Stimulated activated CD8-positive, alpha-beta memory T cell treated with anti-CD3 and anti-CD28 coated beads, Interleukin-7, amount 100 ng/mL, for 4 hours (primary cell): ENCODE data around the gene TRIM42.

Experiments used
- DNase-seq, 2 donors: peaks; one replicate each; pipeline ENCODE4 v3.0.0-alpha.2; 2020; ENCODE audit warnings: low read depth in 2 of 2

TRIM42 gene

GRCh38 chr3:140677764-140678163 is at the start of gene TRIM42:
Gene TRIM42 (plus strand): TSS chr3:140678064. CDS start chr3:140678230, 166 bp downstream.
- no peak for DNase-seq

DNA sequence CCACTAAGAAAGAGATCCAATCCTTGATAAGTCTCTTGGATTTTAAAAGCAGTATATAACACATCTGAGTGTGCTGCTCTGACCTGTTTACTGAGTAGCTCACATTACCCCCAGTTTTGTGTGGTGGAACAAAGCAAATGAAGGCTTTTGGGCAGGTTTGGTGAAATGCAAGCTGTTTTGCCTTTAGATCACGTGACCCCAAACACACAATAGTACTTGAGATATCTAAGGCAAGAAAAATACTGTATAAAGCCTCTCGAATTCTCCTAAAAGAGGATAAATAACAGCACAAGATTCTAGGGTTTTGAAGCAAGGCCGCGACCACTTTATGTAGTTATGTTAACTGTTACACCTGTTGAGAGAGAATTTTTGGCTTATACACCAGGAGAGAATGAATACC is 49.3 kb upstream of the TRIM42 start:
- DNase-seq = no peak

- no peak for DNase-seq
Measured at GRCh38 chr3:140629357-140630137, 48.3 kb upstream of the TRIM42 start.

DNA sequence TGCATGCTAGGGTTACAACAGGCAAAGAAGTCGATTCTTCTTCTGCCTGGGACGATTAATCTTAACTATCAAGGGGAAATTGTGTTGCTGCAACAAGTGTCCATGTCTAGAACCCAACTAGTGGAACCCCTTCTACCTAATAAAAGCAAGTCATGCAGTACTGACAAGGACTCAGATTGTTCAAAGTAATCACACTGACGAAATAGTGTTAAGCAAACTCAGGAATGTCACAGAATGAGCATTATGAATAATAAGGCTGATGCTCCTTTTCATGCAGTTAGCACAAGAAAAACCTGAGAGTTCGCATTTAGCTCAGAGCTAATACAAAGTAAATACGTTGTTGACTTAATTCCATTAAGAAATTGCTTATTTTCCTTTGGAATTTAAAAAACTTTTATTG is 47.5 kb upstream of the TRIM42 start:
- DNase-seq = no peak

GRCh38 chr3:140630866-140631265 is 47.0 kb upstream of the TRIM42 start:
- DNase-seq = no peak

DNA sequence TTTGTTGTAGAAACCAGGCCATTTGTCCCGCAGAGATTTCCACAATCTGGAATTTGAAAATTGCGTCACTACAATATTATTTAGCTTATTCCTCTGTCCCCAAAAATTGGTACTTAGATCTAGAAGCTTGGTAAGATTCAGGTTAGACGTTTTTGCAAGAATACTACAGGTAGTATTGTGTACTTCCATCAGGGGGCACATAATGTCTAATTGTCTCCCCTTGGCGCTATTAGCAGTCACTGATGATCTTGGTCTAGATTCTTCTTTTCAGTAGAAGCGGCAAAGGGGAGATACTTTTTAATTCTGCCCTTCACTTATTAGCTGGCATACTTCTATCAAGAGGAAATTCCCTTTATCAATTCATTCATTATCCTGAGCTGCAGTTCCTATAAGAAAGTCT is 42.6 kb upstream of the TRIM42 start:
- no peak for DNase-seq

DNA sequence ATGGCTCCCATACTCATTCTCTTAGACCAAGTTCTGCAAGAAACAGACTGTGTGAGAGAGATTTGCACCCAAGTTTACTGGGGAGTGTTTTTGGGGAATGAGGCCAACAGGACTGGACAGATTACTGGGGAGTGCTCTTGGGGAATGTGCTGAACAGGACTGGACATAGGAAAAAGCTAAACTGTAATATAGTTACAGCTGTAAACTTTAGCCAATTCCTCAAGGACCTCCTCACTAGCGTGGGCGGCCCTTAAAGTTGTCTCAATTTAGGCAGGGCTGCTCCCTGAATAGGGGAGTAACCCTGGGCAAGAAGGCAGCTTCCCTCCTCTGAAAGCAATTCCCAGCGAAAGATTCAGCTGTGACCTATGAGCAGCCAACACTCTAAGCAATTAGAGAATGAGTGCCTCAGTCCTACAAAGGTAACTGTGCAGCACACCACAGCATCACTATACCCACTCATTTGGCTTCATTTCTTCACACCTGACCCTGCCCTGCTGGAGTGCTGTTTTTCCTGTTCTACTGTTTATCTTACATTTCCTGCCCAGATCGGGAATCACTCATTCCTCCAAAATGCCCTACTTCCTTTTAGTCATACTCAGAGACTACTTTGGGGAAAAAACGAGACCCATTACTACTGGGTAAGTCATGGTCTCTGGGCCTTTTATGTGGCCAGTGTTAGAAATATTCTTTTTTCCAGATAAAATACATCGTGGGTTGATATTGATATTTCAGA is 41.3 kb upstream of the TRIM42 start:
- DNase-seq = no peak

DNA sequence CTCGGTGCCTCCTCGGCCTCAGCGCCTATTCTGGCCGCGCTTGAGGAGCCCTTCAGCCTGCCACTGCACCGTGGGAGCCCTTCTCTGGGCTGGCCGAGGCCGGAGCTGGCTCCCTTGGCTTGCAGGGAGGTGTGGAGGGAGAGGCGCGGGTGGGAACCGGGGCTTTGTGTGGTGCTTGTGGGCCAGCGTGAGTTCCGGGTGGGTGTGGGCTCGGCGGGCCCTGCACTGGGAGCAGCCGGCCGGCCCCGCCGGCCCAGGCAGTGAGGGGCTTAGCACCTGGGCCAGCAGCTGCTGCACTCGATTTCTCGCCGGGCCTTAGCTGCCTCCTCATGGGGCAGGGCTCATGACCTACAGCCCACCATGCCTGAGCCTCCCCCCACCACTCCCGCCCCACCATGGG is 26.6 kb upstream of the TRIM42 start:
- DNase-seq = no peak

GRCh38 chr3:140655678-140656077 is 22.2 kb upstream of the TRIM42 start:
- DNase-seq = no peak

DNA sequence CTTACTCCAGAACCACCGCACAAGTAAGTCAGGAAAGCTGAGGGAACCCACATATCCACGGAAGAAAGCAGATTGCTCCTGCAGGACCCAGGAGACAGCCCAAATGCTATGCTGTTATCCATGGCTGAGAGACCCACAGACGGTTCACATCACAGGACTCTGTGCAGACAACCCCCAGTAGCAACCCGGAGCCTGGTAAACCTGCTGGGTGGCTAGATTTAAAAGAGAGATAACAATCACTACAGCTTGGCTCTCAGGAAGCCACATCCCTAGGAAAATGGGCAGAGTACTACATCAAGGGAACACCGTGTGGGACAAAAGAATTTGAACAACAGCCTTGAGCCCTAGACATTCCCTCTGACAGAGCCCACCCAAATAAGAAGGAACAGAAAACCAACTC is 13.8 kb upstream of the TRIM42 start:
- no peak for DNase-seq

DNA sequence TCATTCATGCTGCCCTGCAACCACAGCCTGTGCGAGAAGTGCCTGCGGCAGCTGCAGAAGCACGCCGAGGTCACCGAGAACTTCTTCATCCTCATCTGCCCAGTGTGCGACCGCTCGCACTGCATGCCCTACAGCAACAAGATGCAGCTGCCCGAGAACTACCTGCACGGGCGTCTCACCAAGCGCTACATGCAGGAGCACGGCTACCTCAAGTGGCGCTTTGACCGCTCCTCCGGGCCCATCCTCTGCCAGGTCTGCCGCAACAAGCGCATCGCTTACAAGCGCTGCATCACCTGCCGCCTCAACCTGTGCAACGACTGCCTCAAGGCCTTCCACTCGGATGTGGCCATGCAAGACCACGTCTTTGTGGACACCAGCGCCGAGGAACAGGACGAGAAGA is 4.7 kb downstream of the TRIM42 start:
- no peak for DNase-seq

DNA sequence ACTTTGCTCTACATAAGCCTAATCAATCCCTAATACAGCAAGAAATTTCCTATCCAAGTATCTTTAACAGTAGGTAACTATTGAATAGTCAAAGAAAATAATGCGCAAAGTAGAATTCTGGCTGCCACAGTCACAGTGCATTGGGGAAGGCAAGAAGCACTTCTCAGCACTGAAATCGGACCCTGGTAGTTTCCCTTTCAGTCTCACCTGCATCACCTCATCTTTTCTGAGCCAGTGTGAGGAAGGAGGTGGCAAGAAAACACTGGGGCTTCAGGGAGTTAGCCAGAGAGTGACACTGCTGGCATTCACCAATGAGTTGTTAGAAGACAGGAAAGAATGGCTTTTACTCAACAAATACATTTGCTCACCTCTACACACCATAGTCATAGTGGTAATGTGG is 8.3 kb downstream of the TRIM42 start:
- no peak for DNase-seq

- DNase-seq = no peak
Measured at GRCh38 chr3:140686948-140687347, 9.1 kb downstream of the TRIM42 start.

GRCh38 chr3:140695361-140696061 is 17.6 kb downstream of the TRIM42 start:
- DNase-seq = no peak

- no peak for DNase-seq
Measured at GRCh38 chr3:140699516-140700231, 21.8 kb downstream of the TRIM42 start.

GRCh38 chr3:140702281-140702680 is 24.4 kb downstream of the TRIM42 start:
- DNase-seq = no peak

- DNase-seq = no peak
Measured at GRCh38 chr3:140703496-140703895, 25.6 kb downstream of the TRIM42 start.

DNA sequence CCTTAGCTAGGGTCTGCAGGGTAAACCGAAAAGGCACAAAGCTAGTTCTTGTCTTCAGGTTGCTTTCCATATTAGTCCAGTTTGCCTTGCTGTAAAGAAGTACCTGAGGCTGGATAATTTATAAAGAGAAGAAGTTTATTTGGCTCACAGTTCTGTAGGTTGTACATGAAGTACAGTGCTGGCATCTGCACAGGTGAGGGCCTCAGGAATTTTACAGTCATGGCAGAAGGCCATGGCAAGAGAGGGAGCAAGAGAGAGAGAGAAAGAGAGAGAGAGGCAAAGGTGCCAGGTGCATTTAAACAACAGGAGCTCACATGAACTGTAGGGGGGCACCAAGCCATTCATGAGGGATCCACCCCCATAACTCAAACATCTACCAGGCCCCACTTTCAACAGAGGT is 26.9 kb downstream of the TRIM42 start:
- DNase-seq = no peak

GRCh38 chr3:140705954-140706353 is 28.1 kb downstream of the TRIM42 start:
- DNase-seq = no peak

DNA sequence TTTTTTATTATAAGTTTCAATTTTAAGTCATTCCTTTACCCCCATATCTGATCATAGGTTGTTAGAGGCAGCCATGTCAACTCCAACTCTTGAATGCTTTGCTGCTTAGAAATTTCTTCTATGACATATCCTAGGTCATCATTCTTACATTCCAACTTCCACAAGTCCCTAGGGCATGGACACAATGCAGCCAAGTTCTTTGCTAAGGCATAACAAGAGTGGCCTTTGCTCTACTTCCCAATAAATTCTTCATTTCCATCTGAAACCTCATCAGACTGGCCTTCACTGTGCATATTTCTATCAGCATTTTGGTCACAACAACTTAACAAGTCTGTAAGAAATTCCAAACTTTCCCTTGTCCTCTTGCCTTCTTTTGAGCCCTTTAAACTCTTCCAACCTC is 28.5 kb downstream of the TRIM42 start:
- DNase-seq = no peak

DNA sequence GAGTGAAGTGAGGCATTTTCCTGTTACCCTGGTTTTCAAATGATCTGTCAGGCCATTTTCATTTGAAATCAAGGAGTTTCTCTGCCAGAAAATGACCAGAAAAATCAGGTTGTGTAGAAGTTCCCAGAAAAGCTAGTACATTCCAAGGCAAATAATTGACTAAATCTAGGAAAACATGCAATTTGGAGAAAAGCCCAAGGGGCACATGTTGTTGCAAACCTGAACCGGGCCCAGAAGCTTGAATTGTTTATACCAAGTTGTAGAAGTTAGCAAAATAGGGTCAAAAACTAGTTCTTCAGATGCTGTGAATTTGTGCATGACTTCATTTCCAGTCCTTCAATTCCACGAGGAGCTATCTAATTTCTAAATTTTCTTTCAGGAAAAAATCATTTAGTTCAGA is 31.0 kb downstream of the TRIM42 start:
- no peak for DNase-seq

- DNase-seq = no peak
Measured at GRCh38 chr3:140709751-140710150, 31.9 kb downstream of the TRIM42 start.
